ENCODE measurements around the gene RHBG. TPM values are rescaled to one million over a fixed set of nuclear protein-coding genes. Genes with fewer than 3 reads are reported as not detected.

RHBG gene
- total and polyA plus RNA-seq, 2 of the 4 experiments (the other 2 are of a cell fraction), result not detected

- no peak for DNase-seq
- H3K9me3 ChIP-seq (ENCODE audit: control insufficient read depth, insufficient read depth, low read length), result peaks cover 10% of the 10 kb centered on the region
- no peak overlapping the region for H3K27ac ChIP-seq (ENCODE audit: insufficient read depth, low read length)
- no peaks in the 10 kb centered on the region for H3K79me1 ChIP-seq (ENCODE audit: low read depth in 1 of 2, low read length in 2 of 2)
- no peak overlapping the region for H3K9ac ChIP-seq (ENCODE audit: low read depth, low read length)
- H3K56ac ChIP-seq (ENCODE audit: extremely low read depth, insufficient read depth, low read length), result no peak overlapping the region
- H3K14ac ChIP-seq (replicated peaks; ENCODE audit: low read depth, low read length), result no peak overlapping the region
- H3K4ac ChIP-seq (ENCODE audit: low read depth, low read length), result no peak overlapping the region
- peak overlapping the region; percentile 48 for H2AFZ ChIP-seq (replicated peaks; ENCODE audit: low read length, poor library complexity)
- POLR2A ChIA-PET (ENCODE audit: unreplicated experiment), result no interaction called here
- no peak overlapping the region for H2BK15ac ChIP-seq (ENCODE audit: low read depth, low read length)
- no peak overlapping the region for H2AK5ac ChIP-seq (ENCODE audit: low read depth, low read length)
- H3K4me1 ChIP-seq (ENCODE audit: control insufficient read depth, insufficient read depth, low read length), result peaks cover 1% of the 10 kb centered on the region; the same call in 1 of the 2 replicates
- peaks cover 93% of the 10 kb centered on the region for H3K27me3 ChIP-seq (ENCODE audit: control insufficient read depth, insufficient read depth, low read length)
- no peak for ATAC-seq (ENCODE audit: low read depth)
- no peaks in the 10 kb centered on the region; the same call in none of the 2 replicates for H4K20me1 ChIP-seq (ENCODE audit: insufficient read depth, low read length)
- 2% methylated on average over 25 of the region's 69 CpGs; no CpG with 5 or more reads in 1 of the 2 experiments for WGBS, 2 experiments (ENCODE audit: extremely low coverage in 2 of 2, insufficient read length in 1 of 2)
- H3K4me2 ChIP-seq (ENCODE audit: low read depth, low read length), result no peak overlapping the region
- no peak overlapping the region for H2AK9ac ChIP-seq (replicated peaks; ENCODE audit: low read depth, low read length, poor library complexity)
- H3K36me3 ChIP-seq (ENCODE audit: control insufficient read depth, insufficient read depth, low read length), result no peaks in the 10 kb centered on the region
- H4K8ac ChIP-seq (ENCODE audit: low read depth in 2 of 2, low read length in 2 of 2), result no peak overlapping the region
- H3K18ac ChIP-seq (ENCODE audit: low read depth, low read length), result no peak overlapping the region
- no peak overlapping the region for H2BK5ac ChIP-seq (ENCODE audit: low read depth, low read length, poor library complexity, severe bottlenecking)
- H2BK120ac ChIP-seq (ENCODE audit: low read depth, low read length), result no peak overlapping the region
- in situ Hi-C loops (cut with MboI; ENCODE audit: low sequenced_read_pairs) (no loop called here), dilution Hi-C loops (cut with HindIII; ENCODE audit: low sequenced_read_pairs, unreplicated experiment) (no loop called here), intact Hi-C loops (cut with micrococcal nuclease) (no loop called here)
- no peak overlapping the region for H3K23ac ChIP-seq (ENCODE audit: low read depth, low read length)
- no peaks in the 10 kb centered on the region for H3K9me1 ChIP-seq (ENCODE audit: insufficient read depth, low read length)
- H2BK20ac ChIP-seq (ENCODE audit: low read depth, low read length), result no peak overlapping the region
- no peak overlapping the region for H4K5ac ChIP-seq (ENCODE audit: low read depth, low read length)
- BruUV-seq (replicated peaks), result no TSS peak
- CTCF ChIA-PET, result no interaction called here
- no peak overlapping the region for H4K91ac ChIP-seq (ENCODE audit: insufficient read depth, low read depth, low read length)
- H3K4me3 ChIP-seq (ENCODE audit: insufficient read depth, low read depth, low read length), result no peak overlapping the region
- no peak for TF ChIP-seq RCOR1 (IDR thresholded peaks at IDR 0.05; ENCODE audit: insufficient replicate concordance, low read length)
- no peak for TF ChIP-seq SMC3 (IDR thresholded peaks at IDR 0.05; ENCODE audit: low read depth, low read length)
- no peak for TF ChIP-seq RAD21 (IDR thresholded peaks at IDR 0.05; ENCODE audit: low read length)
- TF ChIP-seq NFE2L2 (IDR thresholded peaks at IDR 0.05; ENCODE audit: low read depth, low read length), result no peak
- no peak for TF ChIP-seq CHD1 (IDR thresholded peaks at IDR 0.05; ENCODE audit: low read depth, low read length)
- TF ChIP-seq USF2 (IDR thresholded peaks at IDR 0.05; ENCODE audit: low read depth, low read length), result no peak
- no peak for TF ChIP-seq MAFK (IDR thresholded peaks at IDR 0.05; ENCODE audit: low read depth, low read length)
- no peak for TF ChIP-seq CTCF (conservative IDR thresholded peaks at IDR 0.05; ENCODE audit: low read depth, low read length)
- TF ChIP-seq CEBPB (IDR thresholded peaks at IDR 0.05; ENCODE audit: low read depth, low read length), result no peak
- no peak for TF ChIP-seq MXI1 (IDR thresholded peaks at IDR 0.05; ENCODE audit: borderline replicate concordance, low read depth, low read length)
- no peak for TF ChIP-seq POLR2A (IDR thresholded peaks at IDR 0.05; ENCODE audit: low read depth, low read length)
- TF ChIP-seq RFX5 (IDR thresholded peaks at IDR 0.05; ENCODE audit: low read depth, low read length), result no peak
- TF ChIP-seq ELK1 (IDR thresholded peaks at IDR 0.05; ENCODE audit: borderline replicate concordance, low read depth, low read length), result no peak
- no peak for TF ChIP-seq MAZ (IDR thresholded peaks at IDR 0.05; ENCODE audit: borderline replicate concordance, low read depth, low read length)
- no peak for TF ChIP-seq FOS (IDR thresholded peaks at IDR 0.05; ENCODE audit: low read depth, low read length)
Observed at GRCh38 chr1:156420205-156421061, 51.4 kb downstream of the RHBG start.

Measured in IMR-90 (cell line).